Spleen (tissue), 11 donors: ENCODE results near the gene FYB1. TPM values are rescaled to one million over a fixed set of nuclear protein-coding genes. Genes with fewer than 3 reads are reported as not detected.

Experiments
- DNase-seq: peaks from one replicate; pipeline ENCODE4 v3.0.0-alpha.2; 2020
- H3K27ac ChIP-seq, 8 donors: fragments of 200-600 bp; sonication (generic) in 7 of 8; 1 replicate in 4 of 8; 2 replicates in 4 of 8; pipeline versions ENCODE4 v1.5.0 to v1.8.0; 2016 to 2021; ENCODE audit warnings: inconsistent platforms in 4 of 8, mild to moderate bottlenecking in 4 of 8, moderate library complexity in 1 of 8
- H3K27me3 ChIP-seq, 7 donors: fragments of 200-600 bp; sonication (generic) in 6 of 7; replicated peaks in 1 of 7; 1 replicate in 4 of 7; 2 replicates in 3 of 7; pipeline versions ENCODE4 v1.5.0 to v1.8.0; 2016 to 2021; ENCODE audit warnings: inconsistent platforms in 3 of 7, mild to moderate bottlenecking in 1 of 7
- H3K36me3 ChIP-seq, 6 donors: fragments of 200-600 bp; sonication (generic) in 5 of 6; 1 replicate in 4 of 6; 2 replicates in 2 of 6; pipeline versions ENCODE4 v1.5.0 to v1.8.0; 2016 to 2021; ENCODE audit warnings: inconsistent platforms in 2 of 6
- H3K4me1 ChIP-seq, 6 donors: fragments of 200-600 bp; sonication (generic) in 5 of 6; 1 replicate in 3 of 6; 2 replicates in 3 of 6; pipeline versions ENCODE4 v1.5.0 to v1.8.0; 2016 to 2021; ENCODE audit warnings: inconsistent platforms in 3 of 6
- H3K4me3 ChIP-seq, 8 donors: fragments of 200-600 bp; sonication (generic) in 7 of 8; 1 replicate in 4 of 8; 2 replicates in 4 of 8; pipeline versions ENCODE4 v1.5.0 to v1.8.0; 2016 to 2021; ENCODE audit warnings: inconsistent platforms in 4 of 8, mild to moderate bottlenecking in 4 of 8, moderate library complexity in 2 of 8
- H3K9me3 ChIP-seq, 8 donors: fragments of 200-600 bp; sonication (generic) in 7 of 8; 1 replicate in 4 of 8; 2 replicates in 4 of 8; pipeline versions ENCODE4 v1.5.0 to v1.8.0; 2016 to 2021; ENCODE audit warnings: inconsistent platforms in 4 of 8
- CTCF ChIP-seq, 11 experiments: fragments of 200-600 bp in 7 of 11; fragments of 450-650 bp in 4 of 11; sonication (generic) in 4 of 11; IDR thresholded peaks in 8 of 11; conservative IDR thresholded peaks in 3 of 11; 1 replicate in 7 of 11; 2 replicates in 4 of 11; pipeline versions ENCODE4 v1.4.0 to v1.8.0; 2016 to 2021; ENCODE audit warnings: antibody characterized with exemption in 11 of 11, inconsistent platforms in 4 of 11, mild to moderate bottlenecking in 1 of 11
- POLR2A ChIP-seq, 3 donors: fragments of 450-650 bp; IDR thresholded peaks; one replicate each; pipeline ENCODE4 v1.5.1; 2017; ENCODE audit warnings: antibody characterized with exemption in 3 of 3, mild to moderate bottlenecking in 1 of 3
- POLR2AphosphoS5 ChIP-seq, 3 donors: sonication (generic); formaldehyde crosslinking; IDR thresholded peaks; one replicate each; pipeline ENCODE4 v1.5.1; 2017; ENCODE audit warnings: antibody characterized with exemption in 3 of 3
- WGBS, 5 donors: extraction: QIAGEN DNeasy Blood & Tissue Kit in 3 of 5; methylation state at CpG; one replicate each; pipeline versions ENCODE4 v1.1.5 to v1.1.7; 2013 to 2018; 5-methylcytosine and 5-hydroxymethylcytosine counted together
- intact Hi-C: fragments of 100-400 bp; cut with DNase I; formaldehyde crosslinking; loops from one replicate; pipeline ENCODE4 v1.15.0; 2023; ENCODE audit warnings: low total_unique reads
- polyA plus RNA-seq, 3 donors: library from polyadenylated mRNA; stranded (reverse); fragments of 200-250 nt; gene quantifications; one replicate each; pipeline ENCODE4 v1.2.1, GENCODE V29; 2013
- total RNA-seq, 7 donors: library from RNA; depleted of rRNA in 3 of 7; stranded (reverse); fragments of >200 nt in 3 of 7; fragmentation: NEBNext Ultra II Directional in 4 of 7; extraction: Animal tissue kit (Norgen Biotek cat#: 25700) in 4 of 7; gene quantifications; one replicate each; pipeline versions ENCODE4 v1.1.0 to v1.2.1, GENCODE V29; 2016 to 2021
- donor health status: healthy with polysubstance abuse.
- donor health status: DM: no; HTN: no; CAD: no; lungs with moderate emphysema.
- donor health status: DM: no; HTN: no; CAD: no.
- donor health status: Bipolar disorder and iron deficiency.
- donor health status: healthy.
- donor health status: DM: no; HTN: no; CAD: no.
- donor health status: DM: yes; HTN: yes; CAD: no.

Gene FYB1
- total and polyA plus RNA-seq, 10 donors: 21.0 to 287 (median 200) TPM

DNA sequence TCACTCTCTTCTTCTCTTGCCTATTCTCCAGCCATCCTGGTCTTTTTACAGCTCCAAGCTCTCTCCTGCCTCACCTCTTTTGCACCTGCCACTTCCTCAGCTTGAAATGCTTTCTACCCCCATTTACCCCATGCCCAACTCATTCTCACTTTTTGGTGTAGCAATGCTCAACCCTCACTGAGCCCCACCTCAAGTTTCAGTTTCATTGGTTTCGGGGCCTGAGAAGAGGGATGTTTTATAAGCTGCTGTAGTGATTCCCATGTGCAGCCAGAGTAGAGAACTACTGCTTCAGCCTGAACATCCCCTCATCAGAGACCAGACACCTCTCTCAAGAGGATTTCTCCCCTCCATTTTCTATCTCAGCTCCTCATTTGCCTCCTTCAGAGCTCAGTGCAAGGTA is 45.2 kb upstream of the FYB1 start:
- WGBS, 5 donors: 37 to 60% (median 44%) methylated on average over 1 of the region's 1 CpG
- intact Hi-C loops: no loop called here
- Histone ChIP-seq H3K36me3 (no peaks in the 10 kb centered on the region), H3K27ac (peak overlapping the region in 5 of 8 donors; percentile 30 to 93 (median 43)), H3K4me1 (peaks cover 0 to 78% (median 31%) of the 10 kb centered on the region in 6 donors), H3K27me3 (no peaks in the 10 kb centered on the region), H3K4me3 (no peak overlapping the region), H3K9me3 (no peaks in the 10 kb centered on the region)
- DNase-seq: no peak
- TF ChIP-seq POLR2AphosphoS5 (IDR thresholded peaks at IDR 0.05) (no peak), CTCF (IDR thresholded peaks at IDR 0.05 in 8 of 11, conservative IDR thresholded peaks at IDR 0.05 in 3 of 11) (no peak), POLR2A (IDR thresholded peaks at IDR 0.05) (no peak)

DNA sequence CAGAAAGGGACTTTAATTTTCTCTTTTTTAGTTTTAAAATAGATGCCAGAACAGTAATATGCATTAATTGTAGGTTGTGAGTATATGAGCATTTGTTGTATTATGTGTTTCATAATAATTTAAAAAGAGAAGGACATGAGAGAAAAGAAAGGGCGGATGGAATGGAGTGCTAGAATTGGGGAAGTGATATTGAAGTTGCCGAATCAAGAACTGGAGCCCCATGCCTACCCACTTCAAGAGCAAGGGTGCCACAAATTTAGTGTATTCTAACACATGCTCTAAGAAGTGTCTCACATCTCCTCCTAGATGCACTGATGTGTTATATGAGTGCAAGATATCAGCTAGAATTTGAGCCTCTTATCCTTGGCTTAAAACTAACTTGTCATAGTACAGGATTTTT is 43.6 kb upstream of the FYB1 start:
- intact Hi-C loops: no loop called here
- WGBS, 5 donors: 45 to 87% (median 63%) methylated on average over 2 of the region's 2 CpGs
- TF ChIP-seq POLR2A (IDR thresholded peaks at IDR 0.05) (no peak), CTCF (IDR thresholded peaks at IDR 0.05 in 8 of 11, conservative IDR thresholded peaks at IDR 0.05 in 3 of 11) (no peak), POLR2AphosphoS5 (IDR thresholded peaks at IDR 0.05) (no peak)
- no peaks in the 10 kb centered on the region for H3K9me3 ChIP-seq
- H3K27ac ChIP-seq: peak overlapping the region in 3 of 8 donors; percentile 32 to 93 (median 57)
- no peak for DNase-seq
- H3K4me1 ChIP-seq: peaks cover 0 to 75% (median 27%) of the 10 kb centered on the region in 6 donors
- H3K36me3 ChIP-seq: no peaks in the 10 kb centered on the region
- no peak overlapping the region for H3K4me3 ChIP-seq
- no peaks in the 10 kb centered on the region for H3K27me3 ChIP-seq

DNA sequence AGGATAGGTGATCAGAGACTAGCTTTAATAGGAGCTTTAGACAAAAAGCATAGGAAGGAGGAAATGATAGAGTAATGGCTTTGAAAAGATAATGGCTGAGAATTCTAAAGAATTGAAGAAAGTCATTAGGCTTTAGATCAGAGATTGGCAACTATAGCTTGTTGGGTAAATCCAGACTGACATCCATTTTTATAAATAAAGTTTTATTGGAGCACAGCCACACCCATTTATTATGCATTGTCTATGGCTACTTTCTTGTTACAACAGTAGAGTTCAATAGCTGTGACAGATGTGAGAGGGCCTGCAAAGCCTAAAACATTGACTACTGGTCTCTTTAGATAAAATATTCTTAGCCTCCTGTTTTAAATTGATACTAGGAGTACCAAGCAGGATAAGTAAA is 40.7 kb upstream of the FYB1 start:
- H3K4me3 ChIP-seq: no peak overlapping the region
- H3K36me3 ChIP-seq: no peaks in the 10 kb centered on the region

DNA sequence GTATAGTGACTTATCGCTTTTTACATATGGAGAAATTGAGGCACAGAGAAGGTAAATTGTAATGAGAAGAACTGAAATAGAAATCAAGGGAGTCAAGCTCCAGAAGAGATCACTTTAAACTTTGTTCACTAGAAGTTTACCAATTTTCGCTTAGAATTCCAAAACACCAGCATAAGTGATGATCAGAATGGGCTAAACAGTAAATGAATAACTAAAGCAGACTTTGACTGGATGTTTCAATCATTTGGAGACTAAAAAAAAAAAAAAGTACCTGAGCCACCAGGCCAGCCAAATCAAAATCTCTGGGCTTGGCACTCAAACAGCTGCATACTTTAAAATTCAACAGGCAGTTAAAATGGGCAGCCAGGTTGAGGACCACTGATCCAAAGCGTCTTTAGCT is 38.2 kb upstream of the FYB1 start:
- peak overlapping the region in 1 of 8 donors; percentile 82 for H3K27ac ChIP-seq
- TF ChIP-seq CTCF (IDR thresholded peaks at IDR 0.05 in 8 of 11, conservative IDR thresholded peaks at IDR 0.05 in 3 of 11) (no peak), POLR2A (IDR thresholded peaks at IDR 0.05) (no peak), POLR2AphosphoS5 (IDR thresholded peaks at IDR 0.05) (no peak)
- intact Hi-C loops: no loop called here
- WGBS, 5 donors: 93 to 97% (median 95%) methylated on average over 3 of the region's 3 CpGs
- DNase-seq: no peak
- H3K9me3 ChIP-seq: no peaks in the 10 kb centered on the region
- no peak overlapping the region for H3K4me3 ChIP-seq
- peaks cover 0 to 75% (median 15%) of the 10 kb centered on the region in 6 donors for H3K4me1 ChIP-seq
- H3K36me3 ChIP-seq: no peaks in the 10 kb centered on the region
- no peaks in the 10 kb centered on the region for H3K27me3 ChIP-seq

More for the DNA sequence above, 40.7 kb upstream of the FYB1 start:
- TF ChIP-seq POLR2A (IDR thresholded peaks at IDR 0.05): no peak
- no peak for TF ChIP-seq CTCF (IDR thresholded peaks at IDR 0.05 in 8 of 11, conservative IDR thresholded peaks at IDR 0.05 in 3 of 11)
- TF ChIP-seq POLR2AphosphoS5 (IDR thresholded peaks at IDR 0.05): no peak
- Histone ChIP-seq H3K27me3 (no peaks in the 10 kb centered on the region), H3K4me1 (peaks cover 0 to 76% (median 20%) of the 10 kb centered on the region in 6 donors), H3K27ac (no peak overlapping the region), H3K9me3 (no peaks in the 10 kb centered on the region)
- intact Hi-C loops: no loop called here
- no peak for DNase-seq
